ENCODE measurements around the gene WNT10A. TPM values are rescaled to one million over a fixed set of nuclear protein-coding genes. Genes with fewer than 3 reads are reported as not detected.

The WNT10A gene
- total RNA-seq, 1 experiment from 2014 or later: 1.5 TPM

GRCh38 chr2:218863021-218863520 lies 17.6 kb upstream of the WNT10A start:
- Histone ChIP-seq H3K9me3 (ENCODE audit: control insufficient read depth in 1 of 2, insufficient read depth in 1 of 2, low read depth in 1 of 2, low read length in 2 of 2) (no peaks in the 10 kb centered on the region), H4K20me1 (ENCODE audit: insufficient read depth) (no peaks in the 10 kb centered on the region), H3K4me3 (replicated peaks in 1 of 2; ENCODE audit: low read depth in 1 of 2, low read length in 2 of 2) (no peak overlapping the region), H3K27me3 (ENCODE audit: insufficient read depth, low read length) (peaks cover 13% of the 10 kb centered on the region; the same call in 1 of the 2 replicates), H3K36me3 (ENCODE audit: control insufficient read depth in 1 of 2, insufficient read depth in 2 of 2, low read length in 2 of 2) (no peaks in the 10 kb centered on the region), H3K4me2 (ENCODE audit: low read length) (no peak overlapping the region), H3K79me2 (ENCODE audit: insufficient read depth, low read length) (no peaks in the 10 kb centered on the region), H3K9ac (ENCODE audit: low read length) (no peak overlapping the region), H3K9me2 (ENCODE audit: insufficient read depth) (no peaks in the 10 kb centered on the region), H2AFZ (ENCODE audit: low read depth, low read length, poor library complexity, severe bottlenecking) (no peak overlapping the region), H3K27ac (ENCODE audit: low read depth, low read length) (no peak overlapping the region), H3K4me1 (ENCODE audit: control insufficient read depth in 1 of 2, insufficient read depth in 2 of 2, low read length in 2 of 2) (peaks cover 12 to 29% of the 10 kb centered on the region in 2 experiments)
- intact Hi-C loops (cut with micrococcal nuclease): no loop called here
- CTCF ChIA-PET: interaction anchor here (0.8 to 1.0 kb wide), 2 partner anchors 9 to 35 kb away, joined by 3 read pairs; no protein-coding TSS in a partner anchor
- POLR2A ChIA-PET: no interaction called here
- TF ChIP-seq RAD21 (IDR thresholded peaks at IDR 0.05; ENCODE audit: low read depth) (no peak), FOSL1 (IDR thresholded peaks at IDR 0.05; ENCODE audit: low read depth) (no peak), ZBTB33 (IDR thresholded peaks at IDR 0.05; ENCODE audit: extremely low read depth, insufficient replicate concordance, low read length) (no peak), MAX (IDR thresholded peaks at IDR 0.05) (no peak), TCF7L2 (IDR thresholded peaks at IDR 0.05; ENCODE audit: borderline replicate concordance, extremely low read depth, insufficient read depth, insufficient read length) (no peak), CTCF (IDR thresholded peaks at IDR 0.05 in 2 of 3, conservative IDR thresholded peaks at IDR 0.05 in 1 of 3; ENCODE audit: borderline replicate concordance in 1 of 3, insufficient read depth in 1 of 3, low read depth in 2 of 3, low read length in 2 of 3) (no peak), EGR1 (IDR thresholded peaks at IDR 0.05; ENCODE audit: low read depth) (no peak), ZFX (IDR thresholded peaks at IDR 0.05) (no peak), REST (IDR thresholded peaks at IDR 0.05; ENCODE audit: low read depth) (no peak)
- no TSS peak for BruUV-seq (replicated peaks)
- RAD21 ChIA-PET (ENCODE audit: low non-redundant PET in 1 of 2, low total read pairs in 2 of 2, uncharacterized antibody in 2 of 2, unreplicated experiment in 2 of 2): no interaction called here
- ATAC-seq (no peak), DNase-seq (ENCODE audit: low read depth, low spot score) (no peak)
